ENCODE measurements around the gene COL4A3.

DNA sequence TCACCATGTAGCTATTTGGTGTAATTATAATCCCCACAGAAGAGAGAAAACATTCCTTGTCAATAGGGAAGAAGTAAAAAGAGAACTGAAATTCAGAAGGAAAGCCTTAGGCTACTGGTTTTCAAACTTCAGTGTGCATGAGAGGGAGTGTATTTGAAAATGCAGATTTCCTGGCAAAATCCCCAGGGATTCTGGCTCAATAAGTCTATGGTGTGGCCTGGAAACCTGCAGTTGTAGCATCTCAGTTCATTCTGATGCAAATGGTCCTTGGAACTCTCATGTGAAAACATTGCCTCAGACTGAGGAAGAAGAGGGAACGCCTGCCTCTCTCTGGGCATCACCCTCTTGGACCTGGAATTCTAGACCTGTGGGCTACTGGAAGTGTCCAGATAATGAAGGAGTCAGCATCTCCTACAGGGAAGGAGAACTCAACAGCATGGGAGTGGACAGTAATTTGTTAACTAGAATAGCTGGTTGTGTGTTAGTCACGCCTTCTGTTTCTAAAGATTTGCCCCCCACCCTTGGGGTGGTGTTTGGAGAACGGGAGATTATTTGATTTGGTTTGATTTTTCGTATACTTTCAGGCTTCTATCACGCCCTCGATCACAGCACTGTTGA is 21.3 kb downstream of the COL4A3 start:
- no peak for TF ChIP-seq POLR2A (IDR thresholded peaks at IDR 0.05)
- TF ChIP-seq, protein P1, sequence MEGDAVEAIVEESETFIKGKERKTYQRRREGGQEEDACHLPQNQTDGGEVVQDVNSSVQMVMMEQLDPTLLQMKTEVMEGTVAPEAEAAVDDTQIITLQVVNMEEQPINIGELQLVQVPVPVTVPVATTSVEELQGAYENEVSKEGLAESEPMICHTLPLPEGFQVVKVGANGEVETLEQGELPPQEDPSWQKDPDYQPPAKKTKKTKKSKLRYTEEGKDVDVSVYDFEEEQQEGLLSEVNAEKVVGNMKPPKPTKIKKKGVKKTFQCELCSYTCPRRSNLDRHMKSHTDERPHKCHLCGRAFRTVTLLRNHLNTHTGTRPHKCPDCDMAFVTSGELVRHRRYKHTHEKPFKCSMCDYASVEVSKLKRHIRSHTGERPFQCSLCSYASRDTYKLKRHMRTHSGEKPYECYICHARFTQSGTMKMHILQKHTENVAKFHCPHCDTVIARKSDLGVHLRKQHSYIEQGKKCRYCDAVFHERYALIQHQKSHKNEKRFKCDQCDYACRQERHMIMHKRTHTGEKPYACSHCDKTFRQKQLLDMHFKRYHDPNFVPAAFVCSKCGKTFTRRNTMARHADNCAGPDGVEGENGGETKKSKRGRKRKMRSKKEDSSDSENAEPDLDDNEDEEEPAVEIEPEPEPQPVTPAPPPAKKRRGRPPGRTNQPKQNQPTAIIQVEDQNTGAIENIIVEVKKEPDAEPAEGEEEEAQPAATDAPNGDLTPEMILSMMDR (IDR thresholded peaks at IDR 0.05), result no peak

Data from thyroid gland (tissue), 4 donors.